Body of pancreas (tissue), 4 donors: ENCODE measurements around the gene MRPL3.

Experiments used
- CTCF ChIP-seq, 7 experiments: fragments of 450-650 bp in 4 of 7; fragments of 200-600 bp in 3 of 7; sonication (generic) in 3 of 7; IDR thresholded peaks; one replicate each; pipeline ENCODE4 v1.5.1; 2016 to 2019; ENCODE audit warnings: antibody characterized with exemption in 7 of 7
- POLR2A ChIP-seq, 3 donors: fragments of 450-650 bp; IDR thresholded peaks; one replicate each; pipeline ENCODE4 v1.6.1; 2016; ENCODE audit warnings: antibody characterized with exemption in 3 of 3, mild to moderate bottlenecking in 2 of 3

- TF ChIP-seq CTCF (IDR thresholded peaks at IDR 0.05) = no peak
- TF ChIP-seq POLR2A (IDR thresholded peaks at IDR 0.05) = no peak
Measured at GRCh38 chr3:131530388-131530787, 27.6 kb upstream of the MRPL3 start.
